Calu3 (cell line): ENCODE measurements around the gene CACNA1D. TPM values are rescaled to one million over a fixed set of nuclear protein-coding genes. Genes with fewer than 3 reads are reported as not detected.

Source experiments
- BruUV-seq: library from RNA; stranded (reverse); fragments of 400-500 nt; replicated peaks from 2 replicates; lab custom pipeline; 2021; lab: Mats Ljungman, UMichigan
- CTCF ChIA-PET: fragments of 300-600 bp; sonication (Branson Sonifier 250); formaldehyde crosslinking; loops from one replicate; lab custom pipeline; 2022; ENCODE audit warnings: antibody characterized with exemption; lab: Charles Lee
- DNase-seq: peaks from one replicate; pipeline ENCODE4 v3.0.0; 2022
- H3K27ac Mint-ChIP-seq: one replicate; pipeline ENCODE4 v1.8.0; 2022; ENCODE audit warnings: mixed read lengths; ENCODE audit not compliant: unreplicated experiment
- H3K27me3 Mint-ChIP-seq: one replicate; pipeline ENCODE4 v1.8.0; 2022; ENCODE audit warnings: mixed read lengths; ENCODE audit not compliant: unreplicated experiment
- H3K36me3 Mint-ChIP-seq: one replicate; pipeline ENCODE4 v1.8.0; 2022; ENCODE audit warnings: mild to moderate bottlenecking, moderate library complexity, mixed read lengths; ENCODE audit not compliant: insufficient read depth, unreplicated experiment
- H3K4me1 Mint-ChIP-seq: one replicate; pipeline ENCODE4 v1.8.0; 2022; ENCODE audit warnings: mild to moderate bottlenecking, low read depth, mixed read lengths; ENCODE audit not compliant: unreplicated experiment
- H3K4me3 Mint-ChIP-seq: one replicate; pipeline ENCODE4 v1.8.0; 2022; ENCODE audit warnings: mild to moderate bottlenecking, low read depth, moderate library complexity, mixed read lengths; ENCODE audit not compliant: unreplicated experiment
- H3K9me3 Mint-ChIP-seq: one replicate; pipeline ENCODE4 v1.8.0; 2022; ENCODE audit warnings: low read depth, mixed read lengths; ENCODE audit not compliant: unreplicated experiment
- CTCF ChIP-seq: fragments of 200-600 bp; IDR thresholded peaks from one replicate; pipeline ENCODE4 v1.8.0; 2022; ENCODE audit warnings: antibody characterized with exemption; ENCODE audit not compliant: unreplicated experiment
- intact Hi-C: fragments of 100-400 bp; cut with micrococcal nuclease; formaldehyde crosslinking; loops from one replicate; pipeline ENCODE4 v1.10.0; 2022; ENCODE audit not compliant: unreplicated experiment
- total RNA-seq: library from RNA; stranded (reverse); gene quantifications from 2 replicates; pipeline ENCODE4 v1.2.3, GENCODE V29; 2022

Gene CACNA1D
- total RNA-seq, 1 experiment from 2014 or later: 48.3 TPM

DNA sequence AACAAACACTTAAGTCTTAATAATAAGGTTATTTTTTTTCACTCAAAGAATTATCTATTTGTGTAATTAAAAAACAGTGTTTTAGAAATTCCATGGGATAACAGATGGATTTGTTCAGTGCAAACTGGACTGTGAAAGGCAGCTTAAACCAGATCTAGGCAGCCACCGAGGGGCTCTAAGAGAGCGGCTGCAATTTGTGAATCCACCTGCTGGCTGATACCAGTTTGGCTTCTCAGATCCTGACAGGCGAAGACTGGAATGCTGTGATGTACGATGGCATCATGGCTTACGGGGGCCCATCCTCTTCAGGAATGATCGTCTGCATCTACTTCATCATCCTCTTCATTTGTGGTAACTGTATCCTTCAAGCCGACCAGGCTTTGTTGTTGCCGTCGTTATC is 232.2 kb downstream of the CACNA1D start:
- H3K36me3 Mint-ChIP-seq: peaks cover 9% of the 10 kb centered on the region
- BruUV-seq: no TSS peak
- intact Hi-C loops: no loop called here
- no peaks in the 10 kb centered on the region for H3K4me1 Mint-ChIP-seq
- no peak for DNase-seq
- H3K9me3 Mint-ChIP-seq: no peaks in the 10 kb centered on the region
- TF ChIP-seq CTCF: no peak
- no peaks in the 10 kb centered on the region for H3K27me3 Mint-ChIP-seq
- CTCF ChIA-PET: no interaction called here
- H3K27ac Mint-ChIP-seq: no peak overlapping the region
- H3K4me3 Mint-ChIP-seq: no peak overlapping the region

GRCh38 chr3:53728606-53729005 is 234.2 kb downstream of the CACNA1D start:
- no peaks in the 10 kb centered on the region for H3K4me1 Mint-ChIP-seq
- TF ChIP-seq CTCF: no peak
- peaks cover 9% of the 10 kb centered on the region for H3K36me3 Mint-ChIP-seq
- intact Hi-C loops: no loop called here
- no peak overlapping the region for H3K27ac Mint-ChIP-seq
- no peaks in the 10 kb centered on the region for H3K27me3 Mint-ChIP-seq
- no TSS peak for BruUV-seq
- no peak for DNase-seq
- CTCF ChIA-PET: no interaction called here
- H3K4me3 Mint-ChIP-seq: no peak overlapping the region
- H3K9me3 Mint-ChIP-seq: no peaks in the 10 kb centered on the region

GRCh38 chr3:53729159-53729558 is 234.7 kb downstream of the CACNA1D start:
- no peaks in the 10 kb centered on the region for H3K9me3 Mint-ChIP-seq
- no peaks in the 10 kb centered on the region for H3K4me1 Mint-ChIP-seq
- H3K27me3 Mint-ChIP-seq: no peaks in the 10 kb centered on the region
- DNase-seq: no peak
- H3K36me3 Mint-ChIP-seq: peaks cover 6% of the 10 kb centered on the region
- CTCF ChIA-PET: no interaction called here
- no peak for TF ChIP-seq CTCF
- no peak overlapping the region for H3K27ac Mint-ChIP-seq
- no TSS peak for BruUV-seq
- H3K4me3 Mint-ChIP-seq: no peak overlapping the region
- intact Hi-C loops: no loop called here

GRCh38 chr3:53729618-53730017 is 235.2 kb downstream of the CACNA1D start:
- intact Hi-C loops: no loop called here
- no peak overlapping the region for H3K27ac Mint-ChIP-seq
- CTCF ChIA-PET: no interaction called here
- no peaks in the 10 kb centered on the region for H3K27me3 Mint-ChIP-seq
- H3K4me3 Mint-ChIP-seq: no peak overlapping the region
- peaks cover 6% of the 10 kb centered on the region for H3K36me3 Mint-ChIP-seq
- no peaks in the 10 kb centered on the region for H3K9me3 Mint-ChIP-seq
- no peak for DNase-seq
- no TSS peak for BruUV-seq
- no peaks in the 10 kb centered on the region for H3K4me1 Mint-ChIP-seq
- TF ChIP-seq CTCF: no peak
